ENCODE measurements around the gene PAM.
"Not testable (repeated sequence)": the region's sequence is repeated elsewhere in the genome, so short reads cannot be mapped to it uniquely, and the experiment has no call there.

The PAM gene

GRCh38 chr5:102766295-102767090 is 11.4 kb downstream of the PAM start:
- H3K9me3 ChIP-seq (ENCODE audit: control insufficient read depth, low read depth, low read length): no peaks in the 10 kb centered on the region
- H3K27ac ChIP-seq (ENCODE audit: low read length): no peak overlapping the region
- H3K36me3 ChIP-seq (ENCODE audit: control insufficient read depth, low read depth, low read length): no peaks in the 10 kb centered on the region
- H3K4me1 ChIP-seq (ENCODE audit: control insufficient read depth, low read depth, low read length): peaks cover 43% of the 10 kb centered on the region
- H3K4me3 ChIP-seq (ENCODE audit: low read length): no peak overlapping the region
- no peak overlapping the region for H3K9ac ChIP-seq (ENCODE audit: low read length)
- no peaks in the 10 kb centered on the region for H3K27me3 ChIP-seq (ENCODE audit: control insufficient read depth, insufficient read depth, low read length)

- H3K4me3 ChIP-seq (ENCODE audit: low read length): no peak overlapping the region
- H3K9ac ChIP-seq (ENCODE audit: low read length): no peak overlapping the region
- H3K27me3 ChIP-seq (ENCODE audit: control insufficient read depth, insufficient read depth, low read length): no peaks in the 10 kb centered on the region
- no peaks in the 10 kb centered on the region for H3K36me3 ChIP-seq (ENCODE audit: control insufficient read depth, low read depth, low read length)
- no peaks in the 10 kb centered on the region for H3K9me3 ChIP-seq (ENCODE audit: control insufficient read depth, low read depth, low read length)
- no peak overlapping the region for H3K27ac ChIP-seq (ENCODE audit: low read length)
- H3K4me1 ChIP-seq (ENCODE audit: control insufficient read depth, low read depth, low read length): peaks cover 31% of the 10 kb centered on the region
Observed at GRCh38 chr5:102767862-102768261, 12.8 kb downstream of the PAM start.

- Histone ChIP-seq H3K9me3 (ENCODE audit: control insufficient read depth, low read depth, low read length) (no peaks in the 10 kb centered on the region), H3K36me3 (ENCODE audit: control insufficient read depth, low read depth, low read length) (no peaks in the 10 kb centered on the region), H3K4me3 (ENCODE audit: low read length) (no peak overlapping the region), H3K27ac (ENCODE audit: low read length) (no peak overlapping the region), H3K4me1 (ENCODE audit: control insufficient read depth, low read depth, low read length) (peaks cover 29% of the 10 kb centered on the region), H3K27me3 (ENCODE audit: control insufficient read depth, insufficient read depth, low read length) (no peaks in the 10 kb centered on the region), H3K9ac (ENCODE audit: low read length) (no peak overlapping the region)
Observed at GRCh38 chr5:102770803-102771202, 15.7 kb downstream of the PAM start.

GRCh38 chr5:102771435-102771834 is 16.3 kb downstream of the PAM start:
- peaks cover 27% of the 10 kb centered on the region for H3K4me1 ChIP-seq (ENCODE audit: control insufficient read depth, low read depth, low read length)
- H3K9ac ChIP-seq (ENCODE audit: low read length): no peak overlapping the region
- H3K4me3 ChIP-seq (ENCODE audit: low read length): no peak overlapping the region
- no peaks in the 10 kb centered on the region for H3K27me3 ChIP-seq (ENCODE audit: control insufficient read depth, insufficient read depth, low read length)
- H3K36me3 ChIP-seq (ENCODE audit: control insufficient read depth, low read depth, low read length): no peaks in the 10 kb centered on the region
- H3K27ac ChIP-seq (ENCODE audit: low read length): no peak overlapping the region
- H3K9me3 ChIP-seq (ENCODE audit: control insufficient read depth, low read depth, low read length): no peaks in the 10 kb centered on the region

GRCh38 chr5:102772273-102772672 is 17.2 kb downstream of the PAM start:
- H3K9me3 ChIP-seq (ENCODE audit: control insufficient read depth, low read depth, low read length): no peaks in the 10 kb centered on the region
- peaks cover 23% of the 10 kb centered on the region for H3K4me1 ChIP-seq (ENCODE audit: control insufficient read depth, low read depth, low read length)
- H3K27ac ChIP-seq (ENCODE audit: low read length): no peak overlapping the region
- H3K9ac ChIP-seq (ENCODE audit: low read length): no peak overlapping the region
- H3K36me3 ChIP-seq (ENCODE audit: control insufficient read depth, low read depth, low read length): no peaks in the 10 kb centered on the region
- H3K27me3 ChIP-seq (ENCODE audit: control insufficient read depth, insufficient read depth, low read length): no peaks in the 10 kb centered on the region
- H3K4me3 ChIP-seq (ENCODE audit: low read length): no peak overlapping the region

GRCh38 chr5:102773133-102773532 is 18.0 kb downstream of the PAM start:
- Histone ChIP-seq H3K9ac (ENCODE audit: low read length) (no peak overlapping the region), H3K9me3 (ENCODE audit: control insufficient read depth, low read depth, low read length) (no peaks in the 10 kb centered on the region), H3K27me3 (ENCODE audit: control insufficient read depth, insufficient read depth, low read length) (no peaks in the 10 kb centered on the region), H3K4me1 (ENCODE audit: control insufficient read depth, low read depth, low read length) (peaks cover 18% of the 10 kb centered on the region), H3K4me3 (ENCODE audit: low read length) (no peak overlapping the region), H3K27ac (ENCODE audit: low read length) (no peak overlapping the region), H3K36me3 (ENCODE audit: control insufficient read depth, low read depth, low read length) (no peaks in the 10 kb centered on the region)

- H3K4me3 ChIP-seq (ENCODE audit: low read length): not testable (repeated sequence)
Observed at GRCh38 chr5:102775756-102776155, 20.7 kb downstream of the PAM start.

GRCh38 chr5:102777099-102777498 is 22.0 kb downstream of the PAM start:
- Histone ChIP-seq H3K27ac (ENCODE audit: low read length) (no peak overlapping the region), H3K4me3 (ENCODE audit: low read length) (no peak overlapping the region), H3K9ac (ENCODE audit: low read length) (no peak overlapping the region), H3K9me3 (ENCODE audit: control insufficient read depth, low read depth, low read length) (no peaks in the 10 kb centered on the region), H3K4me1 (ENCODE audit: control insufficient read depth, low read depth, low read length) (peaks cover 4% of the 10 kb centered on the region), H3K27me3 (ENCODE audit: control insufficient read depth, insufficient read depth, low read length) (no peaks in the 10 kb centered on the region), H3K36me3 (ENCODE audit: control insufficient read depth, low read depth, low read length) (no peaks in the 10 kb centered on the region)

More at GRCh38 chr5:102775756-102776155, 20.7 kb downstream of the PAM start:
- not testable (repeated sequence) for H3K9me3 ChIP-seq (ENCODE audit: control insufficient read depth, low read depth, low read length); H3K27ac ChIP-seq (ENCODE audit: low read length); H3K9ac ChIP-seq (ENCODE audit: low read length); H3K36me3 ChIP-seq (ENCODE audit: control insufficient read depth, low read depth, low read length); H3K27me3 ChIP-seq (ENCODE audit: control insufficient read depth, insufficient read depth, low read length)
- peaks cover 12% of the 10 kb centered on the region for H3K4me1 ChIP-seq (ENCODE audit: control insufficient read depth, low read depth, low read length)

GRCh38 chr5:102778478-102778877 is 23.4 kb downstream of the PAM start:
- Histone ChIP-seq H3K36me3 (ENCODE audit: control insufficient read depth, low read depth, low read length) (no peaks in the 10 kb centered on the region), H3K4me1 (ENCODE audit: control insufficient read depth, low read depth, low read length) (peaks cover 4% of the 10 kb centered on the region), H3K27me3 (ENCODE audit: control insufficient read depth, insufficient read depth, low read length) (no peaks in the 10 kb centered on the region), H3K9me3 (ENCODE audit: control insufficient read depth, low read depth, low read length) (no peaks in the 10 kb centered on the region), H3K9ac (ENCODE audit: low read length) (no peak overlapping the region), H3K4me3 (ENCODE audit: low read length) (no peak overlapping the region), H3K27ac (ENCODE audit: low read length) (no peak overlapping the region)

GRCh38 chr5:102781359-102781758 is 26.3 kb downstream of the PAM start:
- H3K36me3 ChIP-seq (ENCODE audit: control insufficient read depth, low read depth, low read length): no peaks in the 10 kb centered on the region
- no peaks in the 10 kb centered on the region for H3K9me3 ChIP-seq (ENCODE audit: control insufficient read depth, low read depth, low read length)
- no peak overlapping the region for H3K4me3 ChIP-seq (ENCODE audit: low read length)
- no peak overlapping the region for H3K27ac ChIP-seq (ENCODE audit: low read length)
- H3K4me1 ChIP-seq (ENCODE audit: control insufficient read depth, low read depth, low read length): peaks cover 4% of the 10 kb centered on the region
- no peaks in the 10 kb centered on the region for H3K27me3 ChIP-seq (ENCODE audit: control insufficient read depth, insufficient read depth, low read length)
- no peak overlapping the region for H3K9ac ChIP-seq (ENCODE audit: low read length)

GRCh38 chr5:102781786-102782185 is 26.7 kb downstream of the PAM start:
- H3K27me3 ChIP-seq (ENCODE audit: control insufficient read depth, insufficient read depth, low read length): no peaks in the 10 kb centered on the region
- no peak overlapping the region for H3K27ac ChIP-seq (ENCODE audit: low read length)
- no peak overlapping the region for H3K4me3 ChIP-seq (ENCODE audit: low read length)
- H3K9me3 ChIP-seq (ENCODE audit: control insufficient read depth, low read depth, low read length): no peaks in the 10 kb centered on the region
- H3K4me1 ChIP-seq (ENCODE audit: control insufficient read depth, low read depth, low read length): peaks cover 4% of the 10 kb centered on the region
- H3K36me3 ChIP-seq (ENCODE audit: control insufficient read depth, low read depth, low read length): no peaks in the 10 kb centered on the region
- H3K9ac ChIP-seq (ENCODE audit: low read length): no peak overlapping the region

GRCh38 chr5:102782217-102782872 is 27.2 kb downstream of the PAM start:
- H3K4me1 ChIP-seq (ENCODE audit: control insufficient read depth, low read depth, low read length): peaks cover 4% of the 10 kb centered on the region
- no peaks in the 10 kb centered on the region for H3K27me3 ChIP-seq (ENCODE audit: control insufficient read depth, insufficient read depth, low read length)
- H3K9ac ChIP-seq (ENCODE audit: low read length): no peak overlapping the region
- H3K36me3 ChIP-seq (ENCODE audit: control insufficient read depth, low read depth, low read length): no peaks in the 10 kb centered on the region
- no peak overlapping the region for H3K4me3 ChIP-seq (ENCODE audit: low read length)
- no peak overlapping the region for H3K27ac ChIP-seq (ENCODE audit: low read length)
- H3K9me3 ChIP-seq (ENCODE audit: control insufficient read depth, low read depth, low read length): no peaks in the 10 kb centered on the region

Data from iPS-18a (cell line).